Measurements from ENCODE around the gene EPS8L3.

EPS8L3 gene

GRCh38 chr1:109762821-109763645 lies 690 bp downstream of the EPS8L3 start:
- peak; percentile 26 for DNase-seq

- peak; percentile 15 for DNase-seq
Measured at GRCh38 chr1:109762039-109762585, 1.6 kb downstream of the EPS8L3 start.

- peak; percentile 29 for DNase-seq
Measured at GRCh38 chr1:109761227-109762038, 2.3 kb downstream of the EPS8L3 start.

GRCh38 chr1:109760581-109761226 lies 3.0 kb downstream of the EPS8L3 start:
- DNase-seq: peak; percentile 19

- DNase-seq: peak; percentile 21
Measured at GRCh38 chr1:109759513-109760334, 4.0 kb downstream of the EPS8L3 start.

GRCh38 chr1:109757936-109758786 lies 5.6 kb downstream of the EPS8L3 start:
- peak; percentile 8 for DNase-seq

GRCh38 chr1:109756848-109757521 lies 6.7 kb downstream of the EPS8L3 start:
- DNase-seq: peak; percentile 3

GRCh38 chr1:109756325-109756724 lies 7.4 kb downstream of the EPS8L3 start:
- DNase-seq: peak; percentile 1

- no peak for DNase-seq
Measured at GRCh38 chr1:109754738-109755137, 9.0 kb downstream of the EPS8L3 start.

- DNase-seq: peak; percentile 5
Measured at GRCh38 chr1:109751531-109752260, 12.0 kb downstream of the EPS8L3 start.

- DNase-seq: peak; percentile 11
Measured at GRCh38 chr1:109750920-109751319, 12.8 kb downstream of the EPS8L3 start.

- peak; percentile 21 for DNase-seq
Measured at GRCh38 chr1:109750241-109750882, 13.4 kb downstream of the EPS8L3 start.

GRCh38 chr1:109749221-109749620 lies 14.5 kb downstream of the EPS8L3 start:
- DNase-seq: no peak

- peak; percentile 13 for DNase-seq
Measured at GRCh38 chr1:109748311-109748710, 15.4 kb downstream of the EPS8L3 start.

GRCh38 chr1:109740615-109741373 lies 22.9 kb downstream of the EPS8L3 start, which contains the start of gene GSTM3:
TSS of gene GSTM3 (minus strand) at chr1:109741038. CDS start at chr1:109740287, 751 bp downstream.
- DNase-seq: no peak

GRCh38 chr1:109739738-109740614 lies 23.7 kb downstream of the EPS8L3 start:
- DNase-seq: peak; percentile 81

- DNase-seq: no peak
Measured at GRCh38 chr1:109733236-109733870, 30.4 kb downstream of the EPS8L3 start.
